Osteoblast (primary cell): ENCODE results near the gene DSCAML1. TPM values are rescaled to one million over a fixed set of nuclear protein-coding genes. Genes with fewer than 3 reads are reported as not detected.

Experiments used
- DNase-seq: peaks from one replicate; pipeline ENCODE4 v3.0.0; 2011; ENCODE audit warnings: low spot score, mixed read lengths; ENCODE audit not compliant: insufficient read length; ENCODE audit errors: missing footprints
- H2AFZ ChIP-seq: 2 replicates; pipeline ENCODE4 v1.6.0; 2011; ENCODE audit warnings: mild to moderate bottlenecking, low read length
- H3K27ac ChIP-seq: 2 replicates; pipeline ENCODE4 v1.5.1; 2011; ENCODE audit warnings: mild to moderate bottlenecking, low read depth, low read length, moderate library complexity
- H3K27me3 ChIP-seq: 2 replicates; pipeline ENCODE4 v1.6.0; 2012; ENCODE audit warnings: mild to moderate bottlenecking, control low read depth, inconsistent platforms, low read length, moderate library complexity; ENCODE audit not compliant: insufficient read depth
- H3K36me3 ChIP-seq: 2 replicates; pipeline ENCODE4 v1.5.1; 2011; ENCODE audit warnings: mild to moderate bottlenecking, low read length, control low read depth, moderate library complexity; ENCODE audit not compliant: insufficient read depth
- H3K4me1 ChIP-seq: 2 replicates; pipeline ENCODE4 v1.5.1; 2011; ENCODE audit warnings: mild to moderate bottlenecking, low read length, control low read depth, moderate library complexity; ENCODE audit not compliant: insufficient read depth
- H3K4me2 ChIP-seq: 2 replicates; pipeline ENCODE4 v1.6.0; 2011; ENCODE audit warnings: mild to moderate bottlenecking, low read length; ENCODE audit not compliant: insufficient read depth
- H3K4me3 ChIP-seq: fragments of 200-600 bp; sonication (generic); 3 replicates; pipeline ENCODE4 v1.5.1; 2012; ENCODE audit warnings: mild to moderate bottlenecking, low read length, inconsistent platforms; ENCODE audit not compliant: insufficient read depth
- H3K79me2 ChIP-seq: 2 replicates; pipeline ENCODE4 v1.6.0; 2012; ENCODE audit warnings: mild to moderate bottlenecking, low read length, control low read depth, inconsistent platforms; ENCODE audit not compliant: insufficient read depth
- H3K9me3 ChIP-seq: 2 replicates; pipeline ENCODE4 v1.5.1; 2011; ENCODE audit warnings: low read depth, low read length, control low read depth
- H4K20me1 ChIP-seq: 2 replicates; pipeline ENCODE4 v1.6.0; 2012; ENCODE audit warnings: mild to moderate bottlenecking, low read length, control low read depth; ENCODE audit not compliant: insufficient read depth
- CTCF ChIP-seq: IDR thresholded peaks from 2 replicates; pipeline ENCODE4 v1.5.1; 2011; ENCODE audit warnings: mild to moderate bottlenecking, low read depth, low read length, moderate library complexity; ENCODE audit errors: extremely low read depth
- total RNA-seq: library from RNA; depleted of rRNA; stranded (reverse); fragments of >200 nt; gene quantifications from 2 replicates; pipeline ENCODE4 v1.2.3, GENCODE V29; 2012

DSCAML1 gene
- total RNA-seq, 1 donor, result not detected

GRCh38 chr11:117414724-117415123, 382.3 kb downstream of the DSCAML1 start:
- no peak for TF ChIP-seq CTCF
- Histone ChIP-seq H3K4me2 (no peak overlapping the region), H4K20me1 (no peaks in the 10 kb centered on the region), H3K27ac (no peak overlapping the region), H3K36me3 (peaks cover 17% of the 10 kb centered on the region), H3K4me3 (no peak overlapping the region), H3K27me3 (no peaks in the 10 kb centered on the region), H3K79me2 (no peaks in the 10 kb centered on the region), H3K4me1 (no peaks in the 10 kb centered on the region), H3K9me3 (no peaks in the 10 kb centered on the region), H2AFZ (no peak overlapping the region)
- peak; percentile 30 for DNase-seq

GRCh38 chr11:117413616-117414015, 383.4 kb downstream of the DSCAML1 start:
- no peak overlapping the region for H3K4me3 ChIP-seq
- no peak for TF ChIP-seq CTCF
- H3K36me3 ChIP-seq, result peaks cover 26% of the 10 kb centered on the region
- no peaks in the 10 kb centered on the region for H4K20me1 ChIP-seq
- H3K4me2 ChIP-seq, result no peak overlapping the region
- H3K4me1 ChIP-seq, result no peaks in the 10 kb centered on the region
- no peaks in the 10 kb centered on the region for H3K79me2 ChIP-seq
- DNase-seq, result peak; percentile 41
- H3K27ac ChIP-seq, result no peak overlapping the region
- H3K27me3 ChIP-seq, result no peaks in the 10 kb centered on the region
- no peak overlapping the region for H2AFZ ChIP-seq
- no peaks in the 10 kb centered on the region for H3K9me3 ChIP-seq

- Histone ChIP-seq H3K4me2 (no peak overlapping the region), H3K27me3 (no peaks in the 10 kb centered on the region), H3K36me3 (peaks cover 35% of the 10 kb centered on the region), H2AFZ (no peak overlapping the region), H4K20me1 (no peaks in the 10 kb centered on the region), H3K4me3 (no peak overlapping the region), H3K9me3 (no peaks in the 10 kb centered on the region), H3K27ac (no peak overlapping the region), H3K4me1 (no peaks in the 10 kb centered on the region), H3K79me2 (no peaks in the 10 kb centered on the region)
- no peak for TF ChIP-seq CTCF
- DNase-seq, result peak; percentile 44
Measured at GRCh38 chr11:117412653-117413275, 384.3 kb downstream of the DSCAML1 start.

GRCh38 chr11:117412176-117412575, 384.8 kb downstream of the DSCAML1 start:
- no peaks in the 10 kb centered on the region for H3K79me2 ChIP-seq
- peak; percentile 27 for DNase-seq
- H3K9me3 ChIP-seq, result no peaks in the 10 kb centered on the region
- TF ChIP-seq CTCF, result no peak
- H4K20me1 ChIP-seq, result no peaks in the 10 kb centered on the region
- peaks cover 38% of the 10 kb centered on the region for H3K36me3 ChIP-seq
- H2AFZ ChIP-seq, result no peak overlapping the region
- no peak overlapping the region for H3K4me2 ChIP-seq
- no peaks in the 10 kb centered on the region for H3K4me1 ChIP-seq
- H3K27me3 ChIP-seq, result no peaks in the 10 kb centered on the region
- no peak overlapping the region for H3K27ac ChIP-seq
- no peak overlapping the region for H3K4me3 ChIP-seq
